ENCODE results near the gene SF1. TPM values are rescaled to one million over a fixed set of nuclear protein-coding genes. Genes with fewer than 3 reads are reported as not detected.

SF1 gene
- total and polyA plus RNA-seq, 7 donors, result 56.2 to 210 (median 150) TPM

- peak; percentile 50 to 60 (median 58) for ATAC-seq
- peaks cover 44% of the 10 kb centered on the region for H3K4me1 ChIP-seq
- 0 to 3% (median 1%) methylated on average over 45 to 52 of the region's 52 CpGs for WGBS, 3 donors
Measured at GRCh38 chr11:64745521-64746328, 32.6 kb downstream of the SF1 start.

GRCh38 chr11:64745189-64745520 lies 33.2 kb downstream of the SF1 start:
- WGBS, 3 donors, result 1 to 3% (median 1%) methylated on average over 16 to 20 of the region's 20 CpGs
- intact Hi-C loops (cut with DNase I), result no loop called here

More at GRCh38 chr11:64745521-64746328, 32.6 kb downstream of the SF1 start:
- Histone ChIP-seq H3K27ac (peak overlapping the region; percentile 82), H3K27me3 (ENCODE audit: insufficient read depth in 3 of 3, low read length in 2 of 3) (no peaks in the 10 kb centered on the region), H3K36me3 (ENCODE audit: insufficient read depth in 1 of 2, low read depth in 1 of 2) (peaks cover 0 to 42% of the 10 kb centered on the region in 2 donors), H3K4me3 (peak overlapping the region; percentile 76), H3K9me3 (no peaks in the 10 kb centered on the region)
- no peak for TF ChIP-seq CTCF (IDR thresholded peaks at IDR 0.05)
- intact Hi-C loops (cut with DNase I), result no loop called here
- peak; percentile 85 to 93 for DNase-seq

GRCh38 chr11:64744544-64745188 lies 33.7 kb downstream of the SF1 start:
- Histone ChIP-seq H3K27ac (peak overlapping the region; percentile 82), H3K9me3 (no peaks in the 10 kb centered on the region), H3K4me3 (peak overlapping the region; percentile 76), H3K4me1 (peaks cover 44% of the 10 kb centered on the region), H3K36me3 (ENCODE audit: insufficient read depth in 1 of 2, low read depth in 1 of 2) (peaks cover 0 to 31% of the 10 kb centered on the region in 2 donors), H3K27me3 (ENCODE audit: insufficient read depth in 3 of 3, low read length in 2 of 3) (no peaks in the 10 kb centered on the region)
- intact Hi-C loops (cut with DNase I), result loop anchor here in 1 of 2 donors (5.0 kb wide), 1 partner anchor 57 kb away; no protein-coding TSS in a partner anchor
- DNase-seq (peak in 1 of 2 donors; percentile 65), ATAC-seq (no peak)
- WGBS, 3 donors, result 1 to 2% (median 1%) methylated on average over 22 to 85 of the region's 89 CpGs
- no peak for TF ChIP-seq CTCF (IDR thresholded peaks at IDR 0.05)

More at GRCh38 chr11:64745189-64745520, 33.2 kb downstream of the SF1 start:
- Histone ChIP-seq H3K27ac (peak overlapping the region; percentile 82), H3K9me3 (no peaks in the 10 kb centered on the region), H3K4me3 (peak overlapping the region; percentile 76), H3K27me3 (ENCODE audit: insufficient read depth in 3 of 3, low read length in 2 of 3) (no peaks in the 10 kb centered on the region), H3K36me3 (ENCODE audit: insufficient read depth in 1 of 2, low read depth in 1 of 2) (peaks cover 0 to 36% of the 10 kb centered on the region in 2 donors), H3K4me1 (peaks cover 44% of the 10 kb centered on the region)
- no peak for TF ChIP-seq CTCF (IDR thresholded peaks at IDR 0.05)
- ATAC-seq, result no peak
- peak; percentile 80 to 89 for DNase-seq

- Histone ChIP-seq H3K36me3 (ENCODE audit: insufficient read depth in 1 of 2, low read depth in 1 of 2) (peaks cover 0 to 23% of the 10 kb centered on the region in 2 donors), H3K9me3 (no peaks in the 10 kb centered on the region), H3K27ac (peak within 1 kb of the TSS; percentile 82), H3K27me3 (ENCODE audit: insufficient read depth in 3 of 3, low read length in 2 of 3) (no peaks in the 10 kb centered on the region), H3K4me1 (peaks cover 44% of the 10 kb centered on the region), H3K4me3 (peak within 1 kb of the TSS; percentile 76)
- TF ChIP-seq CTCF (IDR thresholded peaks at IDR 0.05), result peak; percentile 70
- peak; percentile 70 to 82 (median 76) for ATAC-seq
- WGBS, 3 donors, result 1 to 2% (median 1%) methylated on average over 46 to 57 of the region's 57 CpGs
- intact Hi-C loops (cut with DNase I), result loop anchor here in 1 of 2 donors (5.0 kb wide), 1 partner anchor 57 kb away; no protein-coding TSS in a partner anchor
- peak; percentile 87 to 94 for DNase-seq
Measured at GRCh38 chr11:64743591-64744543, 34.5 kb downstream of the SF1 start, which contains the start of gene RASGRP2. Gene RASGRP2 (minus strand): TSS chr11:64744142. CDS start chr11:64742866, 1,276 bp downstream.

Measured in psoas muscle (tissue), 8 donors.